GM21723 (cell line): ENCODE data around the gene CBFA2T3.

Experiments
- ATAC-seq: cut with Tn5 transposase; IDR thresholded peaks from one replicate; pipeline ENCODE4 v1.9.1; 2021; ENCODE audit warnings: mild to moderate bottlenecking, moderate library complexity; ENCODE audit not compliant: unreplicated experiment

CBFA2T3 gene

GRCh38 chr16:88940862-88941817 is 35.9 kb downstream of the CBFA2T3 start:
- ATAC-seq: peak; percentile 50

DNA sequence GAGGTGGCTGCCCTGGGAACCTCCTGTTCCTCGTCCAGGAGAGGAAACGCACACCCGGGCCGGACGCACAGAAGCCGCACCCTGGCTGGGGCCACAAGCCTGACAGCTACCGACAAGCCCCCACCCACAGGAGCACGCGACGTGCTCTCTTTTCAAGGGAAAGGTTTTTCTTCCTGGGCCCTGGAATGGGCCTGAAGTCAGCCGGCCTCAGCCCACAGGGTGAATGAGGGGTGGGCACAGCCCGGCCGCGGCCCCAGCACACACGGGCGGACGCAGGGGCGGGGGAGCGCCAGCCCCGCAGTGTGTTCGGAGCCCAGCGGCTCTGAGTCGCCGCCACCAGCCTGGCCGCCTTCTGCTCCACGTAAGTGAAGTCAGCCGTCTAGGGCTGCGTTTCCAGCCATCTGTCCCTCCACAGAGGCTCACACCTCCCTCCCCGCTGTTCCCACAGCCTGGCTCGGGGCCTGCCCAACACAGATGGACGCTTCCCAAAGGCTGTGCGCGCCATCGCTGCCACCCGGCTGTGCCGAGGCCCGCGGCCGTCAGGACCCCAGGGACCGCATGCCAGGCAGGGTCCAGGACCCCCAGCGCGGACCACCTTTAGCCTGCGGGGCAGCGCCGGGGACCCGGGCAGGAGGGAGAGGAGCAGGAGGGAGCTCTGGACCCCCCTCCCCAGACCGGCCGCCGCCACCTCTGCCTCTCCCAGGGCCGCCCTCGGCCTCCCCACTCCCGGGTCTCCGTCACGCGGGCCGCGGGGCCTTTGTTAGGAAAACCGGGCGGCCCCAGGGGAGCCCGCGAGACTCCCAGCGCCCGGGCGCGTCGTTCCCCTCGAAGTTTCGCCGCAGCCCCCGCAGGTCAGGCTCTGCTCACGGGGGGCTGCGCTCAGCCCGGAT is 36.8 kb downstream of the CBFA2T3 start:
- ATAC-seq: no peak

- no peak for ATAC-seq
Measured at GRCh38 chr16:88939245-88939971, 37.6 kb downstream of the CBFA2T3 start.

DNA sequence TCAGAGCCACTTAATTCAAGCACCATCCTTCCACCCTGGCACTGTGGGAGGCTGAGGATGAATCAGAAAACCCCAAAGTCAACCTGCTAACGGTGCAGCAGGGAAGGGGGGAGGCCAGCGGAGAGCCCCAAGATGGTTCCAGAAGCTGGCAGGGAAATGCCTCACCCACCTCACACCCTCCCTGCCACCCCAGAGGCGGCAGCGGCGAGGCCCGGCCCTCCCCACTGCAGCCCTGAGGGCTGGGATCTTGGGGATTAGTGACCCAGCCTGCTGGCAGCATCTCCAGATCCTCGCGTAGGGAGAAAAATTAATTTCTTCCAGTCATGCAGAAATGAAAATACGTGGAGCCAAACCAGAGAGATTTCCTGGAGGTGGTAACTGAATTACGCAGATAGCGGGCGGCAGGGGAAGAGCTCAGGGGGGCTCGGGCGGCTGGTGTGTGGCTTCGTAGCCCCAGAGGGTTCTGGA is 38.2 kb downstream of the CBFA2T3 start:
- no peak for ATAC-seq

DNA sequence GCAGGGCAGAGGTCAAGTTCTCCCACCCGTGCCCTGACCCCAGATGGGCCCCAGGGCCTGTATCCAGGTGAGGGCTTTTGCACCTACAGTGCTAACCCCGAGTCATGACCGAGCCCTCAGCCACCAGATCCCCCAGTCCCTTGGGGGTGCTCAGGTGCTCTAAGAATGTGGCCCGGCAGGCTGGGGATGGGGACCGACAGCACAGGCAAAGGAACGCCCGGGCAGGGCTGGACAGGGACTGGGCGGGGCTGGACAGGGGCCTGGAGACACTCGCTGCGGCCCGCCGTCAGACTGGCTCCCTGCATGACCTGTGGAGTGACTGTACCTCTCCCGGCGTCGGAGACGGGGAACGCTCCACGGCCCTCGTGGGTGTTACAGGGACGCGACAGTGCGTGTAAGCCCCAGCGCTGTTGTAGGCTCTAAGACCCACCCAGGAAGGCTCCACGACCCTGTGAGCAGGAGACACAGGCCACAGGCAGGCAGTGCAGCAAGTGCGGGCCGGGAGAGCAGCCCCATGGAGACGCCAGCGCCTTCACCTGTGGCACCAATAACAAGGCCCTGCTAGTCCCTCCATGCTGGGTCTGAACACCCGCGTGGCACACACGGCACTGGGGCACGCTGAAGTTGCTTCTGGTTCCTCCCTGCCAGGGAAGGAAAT is 38.8 kb downstream of the CBFA2T3 start:
- no peak for ATAC-seq

GRCh38 chr16:88937206-88937621 is 39.8 kb downstream of the CBFA2T3 start:
- ATAC-seq: no peak

DNA sequence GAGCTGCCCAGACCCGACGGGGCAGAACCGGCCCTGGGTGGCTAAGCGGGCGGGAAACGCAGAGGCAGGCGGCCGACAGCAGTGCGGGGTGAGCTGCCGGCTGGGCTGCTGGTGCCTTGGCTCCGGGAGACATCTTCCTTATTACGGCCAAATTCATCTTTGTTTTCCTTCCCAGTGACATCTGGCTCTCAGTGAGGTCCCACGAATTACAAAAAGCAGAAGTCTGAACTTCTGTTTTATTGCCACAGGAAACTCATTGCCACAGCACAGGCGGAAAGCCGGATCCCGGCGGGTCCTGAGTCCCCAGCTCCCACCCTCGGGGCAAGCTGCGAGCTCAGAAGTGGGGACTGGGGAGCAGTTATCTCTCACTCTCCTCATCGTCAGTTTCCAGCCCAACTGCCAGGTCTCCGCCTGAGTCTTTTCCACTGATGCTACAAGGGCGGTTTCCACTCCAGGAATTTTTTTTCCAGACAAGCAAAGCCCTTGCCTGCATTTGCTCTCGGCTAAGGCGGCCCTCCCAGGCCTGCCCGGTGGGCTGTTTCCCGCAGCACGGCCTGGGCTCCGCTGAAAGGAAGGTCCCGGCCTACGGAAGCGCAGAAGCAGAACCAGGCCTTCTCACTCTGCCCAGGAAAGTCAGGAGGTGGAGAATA is 40.3 kb downstream of the CBFA2T3 start:
- ATAC-seq: no peak

DNA sequence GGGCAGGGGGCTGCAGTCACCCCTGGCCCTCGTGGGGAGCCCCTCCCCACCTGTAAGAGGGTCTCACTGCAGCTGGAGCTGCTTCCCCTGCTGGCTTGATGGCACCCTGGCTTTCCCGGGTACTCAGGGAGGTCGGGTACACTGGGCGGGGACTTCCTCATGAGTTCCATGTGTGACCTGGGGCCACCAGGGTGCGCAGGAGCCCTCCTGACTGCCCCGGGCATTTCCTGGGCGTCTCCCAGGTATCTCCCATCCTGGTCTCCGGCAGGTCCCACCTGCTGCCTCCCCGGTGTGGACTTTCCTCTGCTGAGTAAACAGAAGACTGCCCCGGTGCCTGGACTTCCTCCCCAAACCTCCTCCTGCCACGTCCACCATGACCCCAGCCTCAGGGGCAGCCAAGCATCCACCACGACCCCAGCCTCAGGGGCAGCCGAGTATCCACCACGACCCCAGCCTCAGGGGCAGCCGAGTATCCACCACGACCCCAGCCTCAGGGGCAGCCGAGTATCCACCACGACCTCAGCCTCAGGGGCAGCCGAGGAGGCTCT is 40.9 kb downstream of the CBFA2T3 start:
- no peak for ATAC-seq

DNA sequence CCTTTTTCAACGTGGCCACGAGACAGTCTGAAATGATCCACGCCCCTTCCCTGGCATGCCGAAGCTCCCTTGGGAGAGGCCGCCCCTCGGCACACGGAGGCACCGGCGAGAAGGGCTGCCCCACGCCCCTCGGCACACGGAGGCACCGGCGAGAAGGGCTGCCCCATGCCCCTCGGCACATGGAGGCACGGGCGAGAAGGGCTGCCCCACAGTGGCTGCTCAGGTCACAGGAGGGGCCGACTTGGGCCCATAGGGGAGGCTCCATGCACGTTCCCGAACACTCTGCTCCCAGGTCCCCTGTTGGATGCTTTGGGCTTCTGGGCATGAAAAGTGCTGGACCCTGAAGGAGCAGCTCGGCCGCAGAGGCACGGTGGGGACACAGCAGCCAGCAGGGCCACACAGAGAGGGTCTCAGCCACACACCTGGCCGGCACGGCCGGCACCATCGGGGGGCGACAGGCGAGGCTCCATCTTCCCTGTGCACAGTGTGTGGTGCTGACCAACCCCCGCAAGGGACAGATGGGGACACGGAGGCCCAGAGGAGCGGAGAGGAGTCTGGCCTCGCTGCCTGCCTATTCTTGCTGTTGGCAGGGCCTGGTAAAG is 42.8 kb downstream of the CBFA2T3 start:
- no peak for ATAC-seq

DNA sequence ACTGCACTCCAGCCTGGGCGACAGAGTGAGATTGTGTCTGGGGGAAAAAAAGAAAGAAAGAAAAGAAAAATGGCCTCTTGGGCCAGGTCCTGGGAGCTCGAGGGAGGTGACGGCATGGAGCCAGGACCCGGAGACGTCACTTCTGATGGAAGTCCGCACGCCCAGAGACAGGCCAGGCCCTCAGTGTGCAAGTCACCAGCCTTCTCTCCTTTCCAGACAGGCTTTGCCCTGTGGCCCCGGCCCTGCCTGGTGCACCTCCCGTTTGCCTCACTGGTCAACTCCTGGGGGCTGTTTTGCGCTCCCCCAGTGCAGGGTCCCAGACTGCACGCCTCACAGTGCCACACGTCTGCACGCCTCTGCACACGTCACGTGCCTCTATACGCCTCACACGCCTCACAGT is 44.1 kb downstream of the CBFA2T3 start:
- ATAC-seq: no peak

DNA sequence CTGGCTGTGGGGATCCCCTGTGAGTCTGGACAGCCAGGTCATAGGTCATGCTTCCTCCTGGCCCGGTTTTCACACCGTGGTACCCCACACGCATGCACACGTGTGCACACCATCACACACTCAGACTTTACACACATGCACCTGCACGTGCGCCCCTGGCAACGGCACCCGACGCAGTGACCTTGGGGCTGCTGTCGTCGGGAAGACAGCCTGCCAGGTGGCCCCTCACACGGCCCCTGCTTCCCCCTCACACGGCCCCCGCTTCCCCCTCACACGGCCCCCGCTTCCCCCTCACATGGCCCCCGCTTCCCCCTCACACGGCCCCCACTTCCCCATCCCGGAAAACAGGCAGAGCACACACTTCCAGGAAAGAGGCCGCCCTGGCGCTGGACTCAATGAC is 45.1 kb downstream of the CBFA2T3 start:
- no peak for ATAC-seq

- ATAC-seq: no peak
Measured at GRCh38 chr16:88931373-88931900, 45.6 kb downstream of the CBFA2T3 start.

DNA sequence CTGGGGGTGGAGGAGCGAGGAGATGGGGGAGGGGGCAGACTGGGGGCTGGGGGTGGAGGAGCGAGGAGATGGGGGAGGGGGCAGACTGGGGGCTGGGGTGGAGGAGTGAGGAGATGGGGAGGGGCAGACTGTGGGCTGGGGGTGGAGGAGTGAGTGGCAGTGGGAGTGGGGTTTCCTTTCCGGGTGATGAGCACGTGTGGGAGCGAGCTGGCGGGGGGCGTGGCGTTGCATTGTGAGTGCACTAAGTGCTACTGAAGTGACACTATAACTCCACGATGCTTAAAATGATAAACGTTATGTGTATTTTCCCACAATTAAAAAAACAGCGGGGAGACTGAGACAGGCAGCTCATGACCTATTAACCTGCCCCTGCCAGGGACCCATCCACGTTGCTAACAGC is 46.3 kb downstream of the CBFA2T3 start:
- ATAC-seq: no peak

DNA sequence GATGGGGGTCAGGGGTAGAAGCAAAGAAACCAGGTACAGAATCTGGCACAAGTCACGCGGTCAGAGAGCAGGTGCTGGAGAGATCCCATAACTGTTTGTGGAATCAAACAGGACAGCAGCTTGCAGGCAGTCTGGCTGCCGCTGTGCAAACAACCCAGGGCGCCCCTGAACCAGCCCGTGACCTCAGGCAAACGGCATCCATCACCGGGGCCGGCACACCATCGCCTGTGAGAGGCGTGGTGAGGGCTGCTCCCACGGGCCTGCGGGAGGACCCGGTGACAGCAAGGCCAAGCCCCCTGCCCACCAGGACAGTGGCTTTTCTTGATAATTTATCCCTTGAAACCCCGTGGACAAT is 47.9 kb downstream of the CBFA2T3 start:
- ATAC-seq: no peak

DNA sequence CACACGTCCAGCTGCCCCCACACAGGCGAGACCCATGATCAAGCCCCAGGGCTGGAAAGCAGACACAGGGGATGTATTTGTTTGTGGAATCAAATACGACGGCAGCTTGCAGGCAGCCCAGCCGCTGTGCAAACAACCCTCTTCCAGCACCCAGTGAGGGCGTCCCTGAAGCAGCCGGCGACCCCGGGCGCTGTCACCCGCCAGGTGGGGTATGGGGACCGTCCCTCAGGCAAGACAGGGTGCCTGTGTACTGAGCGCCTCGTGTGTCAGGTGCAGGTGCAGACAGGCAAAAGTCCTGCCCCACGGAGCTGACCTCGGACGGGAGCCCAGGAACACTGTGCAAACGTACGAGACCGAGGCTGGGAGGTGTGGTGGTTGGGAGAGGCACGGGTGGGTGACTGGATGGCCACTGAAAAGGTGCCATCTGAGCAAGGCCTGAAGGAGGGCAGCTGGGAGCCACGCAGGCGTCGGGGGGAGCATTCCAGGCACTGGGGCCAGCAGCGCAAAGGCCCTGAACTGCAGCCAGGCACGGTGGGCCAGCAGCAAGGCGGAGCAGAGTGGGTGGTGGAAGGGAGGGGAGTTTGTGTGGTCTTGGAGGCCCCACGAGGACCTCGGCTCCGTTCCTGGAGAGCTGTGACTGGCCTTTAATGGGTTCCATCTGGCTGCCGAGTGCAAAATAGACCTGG is 48.5 kb downstream of the CBFA2T3 start:
- ATAC-seq: no peak

DNA sequence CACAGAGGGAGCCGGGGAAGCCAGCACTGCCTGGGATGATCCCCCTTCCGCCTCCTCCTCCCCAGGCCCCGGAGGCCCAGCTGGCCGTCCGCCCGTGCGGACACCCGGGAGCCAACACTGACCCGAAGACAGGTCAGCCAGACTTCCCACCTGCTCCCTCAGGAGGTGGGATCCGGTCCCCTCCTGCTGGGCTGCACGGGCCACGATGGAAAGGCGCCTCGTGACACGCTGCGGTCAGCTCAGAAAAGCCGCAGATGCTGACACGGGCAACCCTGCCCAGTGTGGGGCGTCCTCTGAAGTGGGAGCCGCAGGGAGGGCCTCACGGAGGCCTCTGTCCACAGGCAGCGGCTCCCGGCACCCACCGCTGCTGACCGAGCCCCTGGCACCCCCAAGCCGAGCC is 49.3 kb downstream of the CBFA2T3 start:
- ATAC-seq: no peak

- ATAC-seq: no peak
Measured at GRCh38 chr16:88927010-88927409, 50.0 kb downstream of the CBFA2T3 start.

DNA sequence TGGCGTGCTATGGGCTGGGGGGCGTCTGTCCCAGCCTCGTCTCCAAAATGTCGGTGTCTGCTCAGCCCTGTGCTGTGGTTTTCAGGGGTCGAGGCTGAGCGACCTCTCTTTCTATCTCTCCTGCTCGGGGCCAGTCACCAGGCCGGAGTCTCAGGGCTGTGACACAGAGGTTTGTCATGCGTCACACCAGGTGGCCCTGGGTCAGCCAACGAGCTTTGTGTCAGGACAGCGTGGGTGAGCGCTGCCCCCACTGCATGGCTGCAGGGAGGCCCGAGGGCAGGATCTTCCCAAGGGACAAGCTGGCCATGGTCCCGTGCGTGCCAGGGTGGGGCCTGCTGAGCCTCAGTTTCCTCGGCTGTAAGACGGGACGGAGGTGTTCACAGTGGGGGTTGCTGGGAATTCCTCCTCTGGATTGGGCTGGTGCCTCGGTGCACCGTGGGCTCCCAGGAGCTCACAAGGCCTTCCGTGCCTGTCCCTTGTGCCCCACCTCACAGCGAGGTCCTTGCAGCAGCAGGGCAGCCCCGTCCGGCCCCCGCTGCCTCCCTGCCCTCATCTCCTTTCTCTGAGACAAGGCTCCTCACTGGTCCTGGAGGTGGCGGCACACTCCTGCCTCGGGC is 50.5 kb downstream of the CBFA2T3 start:
- no peak for ATAC-seq
